ENCODE results near the gene DIAPH3.
A peak's percentile ranks its signal among the peaks of the same experiment; 100 is the strongest.

DIAPH3 gene

GRCh38 chr13:59954601-59955000 is 209.1 kb downstream of the DIAPH3 start:
- peak; percentile 76 to 78 for DNase-seq

GRCh38 chr13:59951011-59951410 is 212.7 kb downstream of the DIAPH3 start:
- no peak for DNase-seq

- no peak for DNase-seq
Measured at GRCh38 chr13:59950266-59950665, 213.5 kb downstream of the DIAPH3 start.

- no peak for DNase-seq
Measured at GRCh38 chr13:59948686-59949085, 215.0 kb downstream of the DIAPH3 start.

GRCh38 chr13:59946944-59947343 is 216.8 kb downstream of the DIAPH3 start:
- no peak for DNase-seq

GRCh38 chr13:59931621-59932020 is 232.1 kb downstream of the DIAPH3 start:
- DNase-seq = no peak

- DNase-seq = no peak
Measured at GRCh38 chr13:59924256-59924655, 239.5 kb downstream of the DIAPH3 start.

GRCh38 chr13:59915252-59915651 is 248.5 kb downstream of the DIAPH3 start:
- DNase-seq = no peak

GRCh38 chr13:59914556-59914955 is 249.2 kb downstream of the DIAPH3 start:
- DNase-seq = no peak

- peak; percentile 51 to 54 for DNase-seq
Measured at GRCh38 chr13:59906413-59907049, 257.2 kb downstream of the DIAPH3 start.

GRCh38 chr13:59901191-59901590 is 262.5 kb downstream of the DIAPH3 start:
- no peak for DNase-seq

- no peak for DNase-seq
Measured at GRCh38 chr13:59898066-59898465, 265.7 kb downstream of the DIAPH3 start.

GRCh38 chr13:59893266-59893665 is 270.5 kb downstream of the DIAPH3 start:
- DNase-seq = no peak

- no peak for DNase-seq
Measured at GRCh38 chr13:59891053-59891452, 272.7 kb downstream of the DIAPH3 start.

GRCh38 chr13:59890054-59890453 is 273.7 kb downstream of the DIAPH3 start:
- DNase-seq = no peak

GRCh38 chr13:59888408-59888807 is 275.3 kb downstream of the DIAPH3 start:
- DNase-seq = no peak

- DNase-seq = no peak
Measured at GRCh38 chr13:59885076-59885475, 278.7 kb downstream of the DIAPH3 start.

- no peak for DNase-seq
Measured at GRCh38 chr13:59883885-59884284, 279.8 kb downstream of the DIAPH3 start.

GRCh38 chr13:59880468-59880867 is 283.3 kb downstream of the DIAPH3 start:
- DNase-seq = no peak

- no peak for DNase-seq
Measured at GRCh38 chr13:59879281-59879680, 284.4 kb downstream of the DIAPH3 start.

GRCh38 chr13:59877933-59878332 is 285.8 kb downstream of the DIAPH3 start:
- DNase-seq = no peak

GRCh38 chr13:59874973-59875372 is 288.8 kb downstream of the DIAPH3 start:
- no peak for DNase-seq

- DNase-seq = no peak
Measured at GRCh38 chr13:59873856-59874255, 289.9 kb downstream of the DIAPH3 start.

GRCh38 chr13:59873309-59873708 is 290.4 kb downstream of the DIAPH3 start:
- no peak for DNase-seq

GRCh38 chr13:59867867-59868266 is 295.9 kb downstream of the DIAPH3 start:
- DNase-seq = no peak
